RWPE1 (cell line): ENCODE measurements around the gene IRGQ.
A peak's percentile ranks its signal among the peaks of the same experiment; 100 is the strongest.
"Not testable (repeated sequence)": the region's sequence is repeated elsewhere in the genome, so short reads cannot be mapped to it uniquely, and the experiment has no call there.

ENCODE experiments used
- CTCF ChIA-PET: fragments of 350-600 bp; sonication (Branson Sonifier 250); formaldehyde crosslinking; extraction: SDS; loops from one replicate; lab custom pipeline; 2021; lab: Yijun Ruan, JAX
- POLR2A ChIA-PET: fragments of 400-600 bp; formaldehyde crosslinking; extraction: SDS; loops from one replicate; lab custom pipeline; 2020; ENCODE audit warnings: antibody characterized with exemption; ENCODE audit not compliant: low non-redundant PET; lab: Yijun Ruan, JAX
- DNase-seq: peaks from one replicate; pipeline ENCODE4 v3.0.0; 2012; ENCODE audit warnings: low spot score
- H3K27ac ChIP-seq: fragments of 450-650 bp; 2 replicates; pipeline ENCODE4 v1.5.1; 2017
- CTCF ChIP-seq: fragments of 450-650 bp; conservative IDR thresholded peaks from 2 replicates; pipeline ENCODE4 v1.5.1; 2017; ENCODE audit warnings: low read depth, mild to moderate bottlenecking

Gene IRGQ

GRCh38 chr19:43639519-43640423, 43.8 kb upstream of the IRGQ start, which contains the start of gene CADM4:
TSS of gene CADM4 (minus strand) at chr19:43639850. CDS start at chr19:43639790, 60 bp downstream.
- DNase-seq = peak; percentile 43
- ChIA-PET CTCF (no interaction called here), POLR2A (no interaction called here)
- H3K27ac ChIP-seq = peak within 1 kb of the TSS; percentile 53
- TF ChIP-seq CTCF = no peak

GRCh38 chr19:43638995-43639518, 43.1 kb upstream of the IRGQ start:
- H3K27ac ChIP-seq = no peak overlapping the region
- DNase-seq = no peak
- ChIA-PET CTCF (no interaction called here), POLR2A (no interaction called here)
- TF ChIP-seq CTCF = no peak

GRCh38 chr19:43638214-43638994, 42.5 kb upstream of the IRGQ start:
- DNase-seq = no peak
- no peak overlapping the region for H3K27ac ChIP-seq
- CTCF ChIA-PET = no interaction called here
- TF ChIP-seq CTCF = no peak
- POLR2A ChIA-PET = no interaction called here

GRCh38 chr19:43636121-43636683, 40.3 kb upstream of the IRGQ start:
- H3K27ac ChIP-seq = no peak overlapping the region; the same call in 1 of the 2 replicates
- DNase-seq = no peak
- ChIA-PET CTCF (no interaction called here), POLR2A (no interaction called here)
- no peak for TF ChIP-seq CTCF

GRCh38 chr19:43635561-43635940, 39.6 kb upstream of the IRGQ start:
- DNase-seq, H3K27ac ChIP-seq, POLR2A ChIA-PET, CTCF ChIA-PET: not testable (repeated sequence)

- no peak for DNase-seq
- POLR2A ChIA-PET = no interaction called here
- CTCF ChIA-PET = interaction anchor here (0.6 kb wide), 2 partner anchors 40 to 786 kb away, joined by 3 to 6 read pairs; no protein-coding TSS in a partner anchor
- TF ChIP-seq CTCF = no peak
- 0 out of 2 replicates have a peak overlapping the region, but pooled peaks have one; percentile 6 for H3K27ac ChIP-seq
Observed at GRCh38 chr19:43634872-43635560, 39.1 kb upstream of the IRGQ start.
